Measurements from ENCODE around the gene PSG1.

The PSG1 gene

GRCh38 chr19:42819960-42820650 is 59.4 kb downstream of the PSG1 start:
- DNase-seq (ENCODE audit: low read depth) = peak; percentile 83

DNA sequence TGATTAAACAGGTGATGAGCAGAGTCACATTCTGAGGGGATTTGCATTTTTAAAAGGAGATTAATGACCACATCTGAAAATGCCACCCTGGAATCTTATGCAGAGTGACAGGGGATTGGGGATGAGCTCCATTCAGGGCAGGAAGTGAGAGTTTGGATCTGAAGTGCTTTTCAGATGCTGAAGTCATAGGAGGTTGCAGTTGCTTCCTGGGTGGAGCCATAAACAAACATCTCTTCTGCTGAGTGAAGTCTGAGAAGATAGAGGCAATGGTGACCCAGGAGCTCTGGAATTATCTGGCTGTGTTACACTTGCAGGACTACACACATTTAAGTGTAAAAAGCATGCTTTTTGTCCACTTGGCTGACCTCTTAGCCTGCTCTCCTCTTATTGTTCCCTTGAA is 62.6 kb downstream of the PSG1 start:
- DNase-seq (ENCODE audit: low read depth) = peak; percentile 31
